OCI-M1 (cell line): Measurements from ENCODE around the gene OR2AP1.
A peak's percentile ranks its signal among the peaks of the same experiment; 100 is the strongest.
"Not testable (repeated sequence)": the region's sequence is repeated elsewhere in the genome, so short reads cannot be mapped to it uniquely, and the experiment has no call there.

Experiments used
- DNase-seq: peaks from one replicate; lab custom pipeline; 2025; lab: John Stamatoyannopoulos, UW

Gene OR2AP1

GRCh38 chr12:55572168-55572567 is at the start of gene OR2AP1:
OR2AP1 (plus strand) TSS chr12:55572468; CDS start chr12:55574415, 1,947 bp downstream.
- no peak for DNase-seq

DNA sequence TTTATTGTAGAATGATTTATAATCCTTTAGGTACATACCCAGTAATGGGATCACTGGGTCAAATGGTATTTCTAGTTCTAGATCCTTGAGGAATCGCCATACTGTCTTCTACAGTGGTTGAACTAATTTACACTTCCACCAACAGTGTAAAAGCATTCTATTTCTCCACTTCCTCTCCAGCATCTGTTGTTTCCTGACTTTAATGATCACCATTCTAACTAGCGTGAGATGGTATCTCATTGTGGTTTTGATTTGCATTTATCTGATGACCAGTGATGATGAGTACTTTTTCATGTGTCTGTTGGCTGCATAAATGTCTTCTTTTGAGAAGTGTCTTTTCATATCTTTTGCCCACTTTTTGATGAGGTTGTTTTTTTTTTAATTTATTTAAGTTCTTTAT is 24.0 kb upstream of the OR2AP1 start:
- peak; percentile 52 for DNase-seq

DNA sequence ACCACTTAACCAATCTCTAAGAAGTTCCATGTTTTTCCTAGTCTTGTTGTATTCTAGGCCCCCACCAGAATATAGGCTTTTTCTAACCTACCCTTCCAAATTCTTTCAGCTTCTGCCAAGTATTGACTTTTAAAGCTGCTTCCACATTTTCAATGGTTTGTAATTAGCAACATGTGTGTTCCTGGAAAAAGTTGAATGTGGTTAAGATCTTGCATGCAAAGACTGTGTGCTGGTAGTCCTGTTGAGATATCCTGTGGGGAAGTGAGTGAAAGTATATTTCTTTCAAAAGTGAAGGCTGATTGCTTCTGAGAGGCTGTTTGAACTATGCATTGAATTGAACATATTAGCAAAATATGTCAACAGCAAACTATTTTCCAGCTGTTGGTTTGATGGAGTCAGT is 23.5 kb upstream of the OR2AP1 start:
- DNase-seq, result peak; percentile 91

- peak; percentile 45 for DNase-seq
Measured at GRCh38 chr12:55549302-55549701, 23.0 kb upstream of the OR2AP1 start, which contains the start of gene OR6C4. OR6C4 (plus strand) TSS chr12:55549602; CDS start chr12:55551227, 1,625 bp downstream.

GRCh38 chr12:55554296-55554695 is 18.0 kb upstream of the OR2AP1 start:
- DNase-seq, result peak; percentile 16

DNA sequence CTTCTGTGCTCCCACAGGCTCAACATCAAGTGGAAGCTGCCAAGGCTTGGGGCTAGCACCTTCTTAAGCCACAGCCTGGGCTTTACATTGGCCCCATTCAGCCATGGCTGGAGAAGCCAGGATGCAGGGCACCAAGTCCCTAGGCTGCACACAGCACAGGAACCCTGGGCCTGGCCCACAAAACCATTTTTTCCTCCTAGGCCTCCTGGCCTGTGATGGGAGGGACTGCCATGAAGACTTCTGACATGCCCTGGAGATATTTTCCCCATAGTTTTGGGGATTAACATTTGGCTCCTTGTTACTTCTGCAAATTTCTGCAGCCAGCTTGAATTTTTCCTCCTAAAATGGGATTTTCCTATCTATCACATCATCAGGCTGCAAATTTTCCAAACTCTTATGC is 2.2 kb upstream of the OR2AP1 start:
- DNase-seq, result not testable (repeated sequence)

- not testable (repeated sequence) for DNase-seq
Measured at GRCh38 chr12:55570689-55571088, 1.6 kb upstream of the OR2AP1 start.

DNA sequence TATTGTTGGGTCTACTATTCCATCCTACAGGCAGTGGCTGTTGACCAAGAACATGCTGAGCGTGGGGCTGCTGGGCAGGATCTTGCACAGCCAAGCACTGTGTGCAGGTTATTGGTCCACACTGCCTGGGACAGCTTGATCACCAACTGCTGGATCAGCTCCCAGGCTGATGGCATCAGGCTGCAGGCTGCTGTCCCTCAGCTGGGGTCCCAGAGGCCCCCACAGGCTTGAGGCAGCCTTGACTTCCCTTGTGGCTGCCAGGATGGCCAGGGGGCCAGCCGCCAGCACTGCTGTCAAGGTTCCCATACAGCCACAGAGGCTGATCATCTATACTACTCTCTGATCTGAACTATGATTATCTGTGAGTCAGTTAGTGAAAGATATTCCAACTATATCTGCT is 9.8 kb downstream of the OR2AP1 start:
- DNase-seq, result no peak

GRCh38 chr12:55585817-55586216 is 13.5 kb downstream of the OR2AP1 start:
- no peak for DNase-seq

DNA sequence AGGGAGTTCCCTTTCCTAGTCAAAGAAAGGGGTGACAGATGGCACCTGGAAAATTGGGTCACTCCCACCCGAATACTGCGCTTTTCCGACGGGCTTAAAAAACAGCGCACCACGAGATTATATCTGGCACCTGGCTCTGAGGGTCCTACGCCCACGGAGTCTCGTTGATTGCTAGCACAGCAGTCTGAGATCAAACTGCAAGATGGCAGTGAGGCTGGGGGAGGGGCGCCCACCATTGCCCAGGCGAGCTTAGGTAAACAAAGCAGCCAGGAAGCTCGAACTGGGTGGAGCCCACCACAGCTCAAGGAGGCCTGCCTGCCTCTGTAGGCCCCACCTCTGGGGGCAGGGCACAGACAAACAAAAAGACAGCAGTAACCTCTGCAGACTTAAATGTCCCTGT is 17.9 kb downstream of the OR2AP1 start:
- not testable (repeated sequence) for DNase-seq

- no peak for DNase-seq
Measured at GRCh38 chr12:55607821-55608594, 35.7 kb downstream of the OR2AP1 start.

GRCh38 chr12:55610598-55610997 is 38.3 kb downstream of the OR2AP1 start:
- no peak for DNase-seq

GRCh38 chr12:55612646-55613045 is 40.4 kb downstream of the OR2AP1 start:
- DNase-seq, result no peak

GRCh38 chr12:55614764-55615163 is 42.5 kb downstream of the OR2AP1 start:
- DNase-seq, result no peak

- DNase-seq, result peak; percentile 97
Measured at GRCh38 chr12:55619354-55620138, 47.3 kb downstream of the OR2AP1 start.

- no peak for DNase-seq
Measured at GRCh38 chr12:55624056-55624455, 51.8 kb downstream of the OR2AP1 start.
